H1 (cell line): Measurements from ENCODE around the gene GRIA1. TPM values are rescaled to one million over a fixed set of nuclear protein-coding genes. Genes with fewer than 3 reads are reported as not detected.

Experiments used
- JUN ChIP-seq: IDR thresholded peaks from 2 replicates; pipeline ENCODE4 v1.6.1; 2011; ENCODE audit warnings: low read depth, mild to moderate bottlenecking, improper control_type of control experiment, low read length
- SUZ12 ChIP-seq: fragments of 200-600 bp; sonication (generic); IDR thresholded peaks from 2 replicates; pipeline ENCODE4 v1.6.1; 2012; ENCODE audit warnings: mild to moderate bottlenecking, inconsistent platforms, low read length, moderate library complexity, mixed read lengths
- polyA plus RNA-seq, 7 experiments: library from polyadenylated mRNA; depleted of rRNA in 3 of 7; stranded (reverse) in 5 of 7; unstranded in 2 of 7; fragments of >200 nt in 5 of 7; fragments of 200-250 nt in 2 of 7; gene quantifications; 1 replicate in 5 of 7; 2 replicates in 1 of 7; 4 replicates in 1 of 7; pipeline versions ENCODE4 v1.2.1 to v1.2.3, GENCODE V29; 2011 to 2013; ENCODE audit warnings: missing spikeins in 2 of 7, mixed read lengths in 2 of 7
- total RNA-seq: library from RNA; stranded (reverse); fragmentation: NEBNext Ultra II Directional; extraction: Animal tissue kit (Norgen Biotek cat#: 25700); gene quantifications from 2 replicates; pipeline ENCODE4 v1.2.1, GENCODE V29; 2021

Gene GRIA1
- total and polyA plus RNA-seq, 2 of the 8 experiments (the other 6 are each of a cell fraction or from before 2014, with no cell fraction given): 0.97 to 2.5 TPM

DNA sequence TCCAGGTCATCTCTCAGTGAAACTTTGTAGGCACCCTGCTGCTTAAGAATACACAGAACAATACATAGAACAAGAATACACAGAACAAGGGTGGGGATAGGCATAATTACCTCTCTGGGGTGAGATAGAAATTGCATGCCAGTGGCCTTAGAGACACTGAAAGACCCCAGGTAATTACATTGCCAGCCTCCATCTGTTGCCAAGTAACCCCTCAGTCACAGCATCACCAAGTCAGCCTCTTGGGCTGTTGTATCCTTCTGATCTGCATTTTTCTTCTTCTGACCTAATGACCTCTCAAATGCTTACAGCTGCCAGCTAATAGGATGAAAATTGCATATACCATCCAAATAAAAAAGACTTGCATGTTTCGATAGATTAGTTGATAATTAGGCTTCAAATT is 167.7 kb downstream of the GRIA1 start (continued):
- TF ChIP-seq JUN (no peak), SUZ12 (no peak)
